ENCODE results near the gene PEX5L.

The PEX5L gene

DNA sequence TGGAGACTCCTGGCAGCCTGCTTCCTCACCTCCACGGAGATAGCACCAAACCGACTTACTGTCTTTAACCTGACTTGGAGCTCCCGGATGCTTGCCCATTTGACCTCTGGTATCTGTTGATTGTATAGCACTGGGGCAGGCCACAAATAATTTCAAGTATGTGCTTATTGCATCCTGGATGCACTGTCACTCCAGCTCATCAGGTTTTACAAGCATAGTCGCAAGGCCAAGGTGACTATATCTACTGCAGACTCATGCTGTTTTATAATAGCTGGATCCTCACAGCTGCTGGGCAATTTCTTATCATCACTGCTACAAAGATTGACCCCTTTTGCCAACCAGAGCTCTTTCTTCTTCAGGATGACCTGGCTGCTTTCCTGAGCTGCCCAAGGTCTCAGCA lies 45.6 kb downstream of the PEX5L start:
- Histone ChIP-seq H3K9me3 (replicated peaks; ENCODE audit: insufficient read depth, low read length) (no peaks in the 10 kb centered on the region), H3K9me2 (replicated peaks; ENCODE audit: insufficient read depth, low read length) (no peaks in the 10 kb centered on the region), H3K79me2 (ENCODE audit: low read length) (no peaks in the 10 kb centered on the region), H3K4me3 (ENCODE audit: low read length) (no peak overlapping the region), H3K4me1 (ENCODE audit: low read length) (no peaks in the 10 kb centered on the region), H3F3A (ENCODE audit: insufficient read depth, low read length) (no peaks in the 10 kb centered on the region), H3K27me3 (replicated peaks; ENCODE audit: insufficient read depth, low read length) (no peaks in the 10 kb centered on the region), H2AFZ (ENCODE audit: low read length) (no peak overlapping the region), H3K36me3 (replicated peaks; ENCODE audit: insufficient read depth, low read length) (no peaks in the 10 kb centered on the region), H3K27ac (ENCODE audit: low read length) (no peak overlapping the region), H3K4me2 (ENCODE audit: low read depth, low read length) (no peak overlapping the region), H3K9ac (ENCODE audit: low read length) (no peak overlapping the region), H4K20me1 (ENCODE audit: insufficient read depth, low read length) (no peaks in the 10 kb centered on the region)
- no peak for DNase-seq
- TF ChIP-seq EZH2phosphoT487 (IDR thresholded peaks at IDR 0.05; ENCODE audit: low read length): no peak
- no peak for TF ChIP-seq EZH2 (optimal IDR thresholded peaks at IDR 0.05; ENCODE audit: low read depth, low read length)
- TF ChIP-seq CTCF (IDR thresholded peaks at IDR 0.05; ENCODE audit: low read length): no peak

DNA sequence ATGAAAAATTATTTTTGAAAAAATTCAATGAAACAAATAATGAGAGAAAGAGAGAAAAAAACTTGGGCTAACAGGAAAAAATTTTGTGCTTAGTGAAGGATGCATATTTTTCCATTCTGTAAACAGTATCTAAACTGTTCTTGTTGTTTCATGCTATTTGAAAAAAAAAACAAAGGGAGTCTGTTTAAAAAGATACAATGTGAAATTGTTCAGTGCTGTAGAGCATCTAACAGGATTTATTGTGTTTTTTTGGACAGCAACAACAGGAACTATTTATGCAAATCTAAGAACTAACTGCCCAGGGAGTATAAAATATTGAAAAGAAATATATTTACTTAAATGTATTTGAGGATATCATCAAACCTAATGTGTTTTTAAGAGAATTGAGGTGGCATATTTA lies 55.1 kb downstream of the PEX5L start:
- Histone ChIP-seq H3K4me1 (ENCODE audit: low read length) (no peaks in the 10 kb centered on the region), H3K9me3 (replicated peaks; ENCODE audit: insufficient read depth, low read length) (no peaks in the 10 kb centered on the region), H3K4me2 (ENCODE audit: low read depth, low read length) (no peak overlapping the region), H3F3A (ENCODE audit: insufficient read depth, low read length) (no peaks in the 10 kb centered on the region), H3K27ac (ENCODE audit: low read length) (no peak overlapping the region), H4K20me1 (ENCODE audit: insufficient read depth, low read length) (no peaks in the 10 kb centered on the region), H3K9me2 (replicated peaks; ENCODE audit: insufficient read depth, low read length) (no peaks in the 10 kb centered on the region), H3K79me2 (ENCODE audit: low read length) (no peaks in the 10 kb centered on the region), H3K36me3 (replicated peaks; ENCODE audit: insufficient read depth, low read length) (no peaks in the 10 kb centered on the region), H2AFZ (ENCODE audit: low read length) (no peak overlapping the region), H3K4me3 (ENCODE audit: low read length) (no peak overlapping the region), H3K9ac (ENCODE audit: low read length) (no peak overlapping the region), H3K27me3 (replicated peaks; ENCODE audit: insufficient read depth, low read length) (no peaks in the 10 kb centered on the region)
- no peak for DNase-seq
- no peak for TF ChIP-seq CTCF (IDR thresholded peaks at IDR 0.05; ENCODE audit: low read length)
- no peak for TF ChIP-seq EZH2phosphoT487 (IDR thresholded peaks at IDR 0.05; ENCODE audit: low read length)
- TF ChIP-seq EZH2 (optimal IDR thresholded peaks at IDR 0.05; ENCODE audit: low read depth, low read length): no peak

DNA sequence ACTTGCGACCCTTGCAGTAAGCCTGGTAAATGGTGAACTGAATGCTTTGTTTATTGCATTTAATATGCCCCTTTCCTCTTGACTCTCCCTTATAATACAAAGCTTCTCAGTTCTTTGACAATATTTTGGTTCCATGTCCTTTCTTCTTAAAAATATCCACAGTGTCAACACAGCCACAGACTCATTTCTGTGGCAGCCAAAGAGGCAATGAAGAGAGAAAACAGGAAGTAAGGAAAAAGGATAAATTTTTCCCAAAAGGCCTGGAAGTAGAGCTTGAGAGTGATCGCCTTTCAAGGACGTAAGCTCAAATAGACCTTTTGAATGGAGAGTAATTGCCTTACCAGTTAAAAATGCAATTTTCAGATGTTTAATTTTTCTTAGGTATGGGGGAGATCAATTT lies 59.4 kb downstream of the PEX5L start:
- Histone ChIP-seq H3K4me2 (ENCODE audit: low read depth, low read length) (no peak overlapping the region), H3F3A (ENCODE audit: insufficient read depth, low read length) (no peaks in the 10 kb centered on the region), H3K36me3 (replicated peaks; ENCODE audit: insufficient read depth, low read length) (no peaks in the 10 kb centered on the region), H3K4me1 (ENCODE audit: low read length) (no peaks in the 10 kb centered on the region), H3K9ac (ENCODE audit: low read length) (no peak overlapping the region), H3K9me2 (replicated peaks; ENCODE audit: insufficient read depth, low read length) (no peaks in the 10 kb centered on the region), H3K9me3 (replicated peaks; ENCODE audit: insufficient read depth, low read length) (no peaks in the 10 kb centered on the region), H3K4me3 (ENCODE audit: low read length) (no peak overlapping the region), H3K27ac (ENCODE audit: low read length) (no peak overlapping the region), H3K27me3 (replicated peaks; ENCODE audit: insufficient read depth, low read length) (no peaks in the 10 kb centered on the region), H4K20me1 (ENCODE audit: insufficient read depth, low read length) (no peaks in the 10 kb centered on the region), H2AFZ (ENCODE audit: low read length) (no peak overlapping the region), H3K79me2 (ENCODE audit: low read length) (no peaks in the 10 kb centered on the region)
- TF ChIP-seq EZH2phosphoT487 (IDR thresholded peaks at IDR 0.05; ENCODE audit: low read length) (no peak), CTCF (IDR thresholded peaks at IDR 0.05; ENCODE audit: low read length) (no peak), EZH2 (optimal IDR thresholded peaks at IDR 0.05; ENCODE audit: low read depth, low read length) (no peak)
- no peak for DNase-seq

Measured in MM.1S (cell line).